ENCODE data around the gene AVEN.
"Not testable (repeated sequence)": the region's sequence is repeated elsewhere in the genome, so short reads cannot be mapped to it uniquely, and the experiment has no call there.

Gene AVEN

GRCh38 chr15:33831646-33832045, 207.4 kb downstream of the AVEN start:
- no peak overlapping the region for H3K4me3 ChIP-seq (replicated peaks in 1 of 2; ENCODE audit: low read depth in 2 of 2, low read length in 2 of 2)
- TF ChIP-seq CTCF (IDR thresholded peaks at IDR 0.05; ENCODE audit: low read depth, low read length) = no peak
- DNase-seq (ENCODE audit: low read depth in 2 of 2) = no peak

- no peak for DNase-seq (ENCODE audit: low read depth in 2 of 2)
- H3K4me3 ChIP-seq (replicated peaks in 1 of 2; ENCODE audit: low read depth in 2 of 2, low read length in 2 of 2) = no peak overlapping the region
- no peak for TF ChIP-seq CTCF (IDR thresholded peaks at IDR 0.05; ENCODE audit: low read depth, low read length)
These were observed 208.7 kb downstream of the AVEN start for GRCh38 chr15:33830351-33830750.

GRCh38 chr15:33826201-33826600, 212.8 kb downstream of the AVEN start:
- no peak overlapping the region for H3K4me3 ChIP-seq (replicated peaks in 1 of 2; ENCODE audit: low read depth in 2 of 2, low read length in 2 of 2)
- TF ChIP-seq CTCF (IDR thresholded peaks at IDR 0.05; ENCODE audit: low read depth, low read length) = no peak
- DNase-seq (ENCODE audit: low read depth in 2 of 2) = no peak

GRCh38 chr15:33825453-33825852, 213.6 kb downstream of the AVEN start:
- no peak for TF ChIP-seq CTCF (IDR thresholded peaks at IDR 0.05; ENCODE audit: low read depth, low read length)
- no peak for DNase-seq (ENCODE audit: low read depth in 2 of 2)
- no peak overlapping the region for H3K4me3 ChIP-seq (replicated peaks in 1 of 2; ENCODE audit: low read depth in 2 of 2, low read length in 2 of 2)

GRCh38 chr15:33823119-33823518, 215.9 kb downstream of the AVEN start:
- DNase-seq (ENCODE audit: low read depth in 2 of 2) = no peak
- no peak for TF ChIP-seq CTCF (IDR thresholded peaks at IDR 0.05; ENCODE audit: low read depth, low read length)
- H3K4me3 ChIP-seq (replicated peaks in 1 of 2; ENCODE audit: low read depth in 2 of 2, low read length in 2 of 2) = no peak overlapping the region

GRCh38 chr15:33822479-33822878, 216.5 kb downstream of the AVEN start:
- peak in 1 of 2 donors; percentile 14 for DNase-seq (ENCODE audit: low read depth in 2 of 2)
- no peak overlapping the region for H3K4me3 ChIP-seq (replicated peaks in 1 of 2; ENCODE audit: low read depth in 2 of 2, low read length in 2 of 2)
- TF ChIP-seq CTCF (IDR thresholded peaks at IDR 0.05; ENCODE audit: low read depth, low read length) = no peak

GRCh38 chr15:33819499-33819898, 219.5 kb downstream of the AVEN start:
- H3K4me3 ChIP-seq (replicated peaks in 1 of 2; ENCODE audit: low read depth in 2 of 2, low read length in 2 of 2); DNase-seq (ENCODE audit: low read depth in 2 of 2): not testable (repeated sequence)

All from cardiac fibroblast (primary cell).